Measurements from ENCODE around the gene SCYL3. TPM values are rescaled to one million over a fixed set of nuclear protein-coding genes. Genes with fewer than 3 reads are reported as not detected.

SCYL3 gene
- total RNA-seq, 4 donors from 2014 or later = 10.5 to 14.2 (median 11.9) TPM

DNA sequence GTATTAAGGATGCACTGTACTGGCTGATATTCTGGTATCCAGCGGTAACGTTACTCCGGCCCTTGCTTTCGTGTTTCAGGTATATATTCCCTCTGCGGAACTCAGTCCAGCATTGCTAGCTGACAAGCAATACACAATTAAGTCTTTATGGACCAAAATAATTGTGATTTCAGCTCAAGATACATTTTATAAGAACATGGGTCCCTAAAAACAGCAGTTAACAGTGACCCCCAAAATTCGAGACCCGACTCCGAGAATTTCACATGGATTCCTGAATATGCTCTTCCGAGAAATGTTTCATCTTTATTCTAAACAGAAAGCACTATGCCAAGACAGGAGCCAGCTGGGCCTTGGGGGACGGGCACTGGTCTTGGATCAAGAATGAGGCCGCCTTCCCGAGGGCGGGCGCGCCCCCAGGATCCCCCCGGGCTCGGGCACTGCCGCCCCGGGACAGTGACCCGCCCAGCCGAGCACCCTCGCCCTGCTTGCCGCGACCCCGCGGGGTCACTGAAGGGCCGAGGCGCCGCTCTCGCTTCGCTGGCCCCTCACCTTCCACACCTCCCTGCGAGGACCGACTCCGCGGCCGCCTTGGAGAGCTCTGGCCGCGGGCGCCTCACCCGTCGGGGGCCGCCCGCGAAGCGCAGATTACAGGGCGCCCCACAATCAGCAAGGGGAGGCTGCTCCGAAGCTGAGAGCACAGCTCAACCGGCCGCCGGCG is 610 bp downstream of the SCYL3 start:
- Histone ChIP-seq H3K36me3 (peaks cover 0 to 7% of the 10 kb centered on the region in 2 donors), H3K27me3 (no peaks in the 10 kb centered on the region), H3K9me3 (no peaks in the 10 kb centered on the region), H3K4me3 (peak overlapping the region; percentile 66 to 99), H3K4me1 (peaks cover 5 to 36% (median 11%) of the 10 kb centered on the region in 3 donors), H3K27ac (peak overlapping the region; percentile 98 to 99 (median 98))
- TF ChIP-seq EP300 (IDR thresholded peaks at IDR 0.05) = no peak
- no peak for TF ChIP-seq POLR2AphosphoS5 (IDR thresholded peaks at IDR 0.05)
- TF ChIP-seq POLR2A (IDR thresholded peaks at IDR 0.05) = no peak
- TF ChIP-seq, protein P1, sequence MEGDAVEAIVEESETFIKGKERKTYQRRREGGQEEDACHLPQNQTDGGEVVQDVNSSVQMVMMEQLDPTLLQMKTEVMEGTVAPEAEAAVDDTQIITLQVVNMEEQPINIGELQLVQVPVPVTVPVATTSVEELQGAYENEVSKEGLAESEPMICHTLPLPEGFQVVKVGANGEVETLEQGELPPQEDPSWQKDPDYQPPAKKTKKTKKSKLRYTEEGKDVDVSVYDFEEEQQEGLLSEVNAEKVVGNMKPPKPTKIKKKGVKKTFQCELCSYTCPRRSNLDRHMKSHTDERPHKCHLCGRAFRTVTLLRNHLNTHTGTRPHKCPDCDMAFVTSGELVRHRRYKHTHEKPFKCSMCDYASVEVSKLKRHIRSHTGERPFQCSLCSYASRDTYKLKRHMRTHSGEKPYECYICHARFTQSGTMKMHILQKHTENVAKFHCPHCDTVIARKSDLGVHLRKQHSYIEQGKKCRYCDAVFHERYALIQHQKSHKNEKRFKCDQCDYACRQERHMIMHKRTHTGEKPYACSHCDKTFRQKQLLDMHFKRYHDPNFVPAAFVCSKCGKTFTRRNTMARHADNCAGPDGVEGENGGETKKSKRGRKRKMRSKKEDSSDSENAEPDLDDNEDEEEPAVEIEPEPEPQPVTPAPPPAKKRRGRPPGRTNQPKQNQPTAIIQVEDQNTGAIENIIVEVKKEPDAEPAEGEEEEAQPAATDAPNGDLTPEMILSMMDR (IDR thresholded peaks at IDR 0.05) = no peak
- 0 to 1% methylated on average over 7 to 10 of the region's 51 CpGs for WGBS, 2 donors (ENCODE audit: low coverage in 1 of 2)
- ATAC-seq = peak; percentile 5

GRCh38 chr1:169892176-169892926 is 1.3 kb downstream of the SCYL3 start:
- 50 to 55% methylated on average over 8 of the region's 8 CpGs for WGBS, 2 donors (ENCODE audit: low coverage in 1 of 2)
- Histone ChIP-seq H3K36me3 (peaks cover 0 to 12% of the 10 kb centered on the region in 2 donors), H3K27ac (peak overlapping the region; percentile 98 to 99 (median 98)), H3K4me1 (peaks cover 5 to 36% (median 11%) of the 10 kb centered on the region in 3 donors), H3K9me3 (no peaks in the 10 kb centered on the region), H3K4me3 (peak overlapping the region; percentile 66 to 99), H3K27me3 (no peaks in the 10 kb centered on the region)
- TF ChIP-seq, protein P1 (IDR thresholded peaks at IDR 0.05) = no peak
- TF ChIP-seq EP300 (IDR thresholded peaks at IDR 0.05) (no peak), POLR2AphosphoS5 (IDR thresholded peaks at IDR 0.05) (no peak), POLR2A (IDR thresholded peaks at IDR 0.05) (no peak)
- ATAC-seq = no peak

- Histone ChIP-seq H3K9me3 (no peaks in the 10 kb centered on the region), H3K4me3 (no peak overlapping the region), H3K36me3 (peaks cover 0 to 20% of the 10 kb centered on the region in 2 donors), H3K27ac (no peak overlapping the region), H3K4me1 (peaks cover 5 to 41% (median 11%) of the 10 kb centered on the region in 3 donors), H3K27me3 (no peaks in the 10 kb centered on the region)
- 64 to 71% methylated on average over 1 to 2 of the region's 2 CpGs for WGBS, 2 donors (ENCODE audit: low coverage in 1 of 2)
- no peak for ATAC-seq
- TF ChIP-seq POLR2AphosphoS5 (IDR thresholded peaks at IDR 0.05) = no peak
- TF ChIP-seq, protein P1 (IDR thresholded peaks at IDR 0.05) = no peak
- no peak for TF ChIP-seq EP300 (IDR thresholded peaks at IDR 0.05)
- no peak for TF ChIP-seq POLR2A (IDR thresholded peaks at IDR 0.05)
These were observed 2.2 kb downstream of the SCYL3 start for GRCh38 chr1:169891539-169891885.

- H3K9me3 ChIP-seq = no peaks in the 10 kb centered on the region
- WGBS, 2 donors (ENCODE audit: low coverage in 1 of 2) = 59 to 68% methylated on average over 5 of the region's 5 CpGs
- H3K27me3 ChIP-seq = no peaks in the 10 kb centered on the region
- no peak overlapping the region for H3K4me3 ChIP-seq
- H3K4me1 ChIP-seq = peaks cover 5 to 44% (median 11%) of the 10 kb centered on the region in 3 donors
- no peak for ATAC-seq
- H3K27ac ChIP-seq = no peak overlapping the region
- H3K36me3 ChIP-seq = peaks cover 0 to 25% of the 10 kb centered on the region in 2 donors
- no peak for TF ChIP-seq EP300 (IDR thresholded peaks at IDR 0.05)
- TF ChIP-seq, protein P1 (IDR thresholded peaks at IDR 0.05) = no peak
These were observed 2.7 kb downstream of the SCYL3 start for GRCh38 chr1:169890761-169891538.
